ENCODE measurements around the gene PSD2. TPM values are rescaled to one million over a fixed set of nuclear protein-coding genes. Genes with fewer than 3 reads are reported as not detected.

PSD2 gene
- total and polyA plus RNA-seq, 2 of the 13 experiments (the other 11 are each of a cell fraction or from before 2014, with no cell fraction given): 0.07 TPM; not detected in 1

DNA sequence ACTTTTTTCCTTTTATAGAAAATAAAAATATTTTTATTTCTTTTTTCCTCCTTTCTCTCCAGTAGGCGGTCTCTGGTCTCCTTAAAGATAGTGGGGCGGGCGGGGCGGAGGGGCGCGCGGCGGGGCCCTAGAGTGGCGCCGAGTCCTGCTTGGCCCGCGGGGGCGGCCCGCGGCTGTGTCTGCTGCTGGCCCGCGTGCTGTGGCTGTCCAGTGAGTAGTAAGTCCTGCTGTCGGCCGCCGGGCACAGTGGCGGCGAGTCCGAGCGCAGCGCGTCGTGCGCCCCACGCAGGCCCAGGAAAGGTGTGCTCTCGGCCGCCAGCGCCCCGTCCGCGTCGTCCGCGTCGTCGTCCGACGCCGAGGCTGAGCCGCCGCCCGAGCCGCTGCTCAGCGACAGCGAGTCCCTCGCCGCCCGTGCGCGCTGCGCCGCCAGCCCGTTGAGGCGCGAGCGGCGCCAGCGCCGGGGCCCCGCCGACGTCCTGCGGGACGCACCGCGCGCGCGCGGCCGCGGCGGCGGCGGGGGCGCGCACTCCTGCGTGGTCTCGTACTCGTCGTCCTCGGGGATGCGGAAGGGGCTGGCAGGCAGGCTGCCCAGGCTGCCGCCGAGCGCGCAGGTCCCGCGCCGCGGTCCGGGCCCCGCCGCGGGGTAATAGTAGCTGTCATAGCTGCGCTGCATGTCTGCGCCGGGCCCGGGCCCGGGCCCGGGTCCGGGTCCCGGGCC is 52.3 kb downstream of the PSD2 start (continued):
- TF ChIP-seq, protein P1, sequence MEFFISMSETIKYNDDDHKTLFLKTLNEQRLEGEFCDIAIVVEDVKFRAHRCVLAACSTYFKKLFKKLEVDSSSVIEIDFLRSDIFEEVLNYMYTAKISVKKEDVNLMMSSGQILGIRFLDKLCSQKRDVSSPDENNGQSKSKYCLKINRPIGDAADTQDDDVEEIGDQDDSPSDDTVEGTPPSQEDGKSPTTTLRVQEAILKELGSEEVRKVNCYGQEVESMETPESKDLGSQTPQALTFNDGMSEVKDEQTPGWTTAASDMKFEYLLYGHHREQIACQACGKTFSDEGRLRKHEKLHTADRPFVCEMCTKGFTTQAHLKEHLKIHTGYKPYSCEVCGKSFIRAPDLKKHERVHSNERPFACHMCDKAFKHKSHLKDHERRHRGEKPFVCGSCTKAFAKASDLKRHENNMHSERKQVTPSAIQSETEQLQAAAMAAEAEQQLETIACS (CRISPR knock-in tag; IDR thresholded peaks at IDR 0.05): peak; percentile 66
- TF ChIP-seq, protein P2, sequence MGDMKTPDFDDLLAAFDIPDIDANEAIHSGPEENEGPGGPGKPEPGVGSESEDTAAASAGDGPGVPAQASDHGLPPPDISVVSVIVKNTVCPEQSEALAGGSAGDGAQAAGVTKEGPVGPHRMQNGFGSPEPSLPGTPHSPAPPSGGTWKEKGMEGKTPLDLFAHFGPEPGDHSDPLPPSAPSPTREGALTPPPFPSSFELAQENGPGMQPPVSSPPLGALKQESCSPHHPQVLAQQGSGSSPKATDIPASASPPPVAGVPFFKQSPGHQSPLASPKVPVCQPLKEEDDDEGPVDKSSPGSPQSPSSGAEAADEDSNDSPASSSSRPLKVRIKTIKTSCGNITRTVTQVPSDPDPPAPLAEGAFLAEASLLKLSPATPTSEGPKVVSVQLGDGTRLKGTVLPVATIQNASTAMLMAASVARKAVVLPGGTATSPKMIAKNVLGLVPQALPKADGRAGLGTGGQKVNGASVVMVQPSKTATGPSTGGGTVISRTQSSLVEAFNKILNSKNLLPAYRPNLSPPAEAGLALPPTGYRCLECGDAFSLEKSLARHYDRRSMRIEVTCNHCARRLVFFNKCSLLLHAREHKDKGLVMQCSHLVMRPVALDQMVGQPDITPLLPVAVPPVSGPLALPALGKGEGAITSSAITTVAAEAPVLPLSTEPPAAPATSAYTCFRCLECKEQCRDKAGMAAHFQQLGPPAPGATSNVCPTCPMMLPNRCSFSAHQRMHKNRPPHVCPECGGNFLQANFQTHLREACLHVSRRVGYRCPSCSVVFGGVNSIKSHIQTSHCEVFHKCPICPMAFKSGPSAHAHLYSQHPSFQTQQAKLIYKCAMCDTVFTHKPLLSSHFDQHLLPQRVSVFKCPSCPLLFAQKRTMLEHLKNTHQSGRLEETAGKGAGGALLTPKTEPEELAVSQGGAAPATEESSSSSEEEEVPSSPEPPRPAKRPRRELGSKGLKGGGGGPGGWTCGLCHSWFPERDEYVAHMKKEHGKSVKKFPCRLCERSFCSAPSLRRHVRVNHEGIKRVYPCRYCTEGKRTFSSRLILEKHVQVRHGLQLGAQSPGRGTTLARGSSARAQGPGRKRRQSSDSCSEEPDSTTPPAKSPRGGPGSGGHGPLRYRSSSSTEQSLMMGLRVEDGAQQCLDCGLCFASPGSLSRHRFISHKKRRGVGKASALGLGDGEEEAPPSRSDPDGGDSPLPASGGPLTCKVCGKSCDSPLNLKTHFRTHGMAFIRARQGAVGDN (CRISPR knock-in tag; IDR thresholded peaks at IDR 0.05): peak; percentile 49
- TF ChIP-seq ARNTL (CRISPR knock-in tag; IDR thresholded peaks at IDR 0.05) (no peak), ZNF777 (CRISPR knock-in tag; IDR thresholded peaks at IDR 0.05) (peak; percentile 94), ZNF776 (CRISPR knock-in tag; IDR thresholded peaks at IDR 0.05) (peak; percentile 43; the same call in 1 of the 2 replicates), RARG (CRISPR knock-in tag; IDR thresholded peaks at IDR 0.05; ENCODE audit: low read depth) (no peak)

Measured in HepG2 (cell line).